ENCODE measurements around the gene ENPEP.
"Not testable (repeated sequence)": the region's sequence is repeated elsewhere in the genome, so short reads cannot be mapped to it uniquely, and the experiment has no call there.

Gene ENPEP

DNA sequence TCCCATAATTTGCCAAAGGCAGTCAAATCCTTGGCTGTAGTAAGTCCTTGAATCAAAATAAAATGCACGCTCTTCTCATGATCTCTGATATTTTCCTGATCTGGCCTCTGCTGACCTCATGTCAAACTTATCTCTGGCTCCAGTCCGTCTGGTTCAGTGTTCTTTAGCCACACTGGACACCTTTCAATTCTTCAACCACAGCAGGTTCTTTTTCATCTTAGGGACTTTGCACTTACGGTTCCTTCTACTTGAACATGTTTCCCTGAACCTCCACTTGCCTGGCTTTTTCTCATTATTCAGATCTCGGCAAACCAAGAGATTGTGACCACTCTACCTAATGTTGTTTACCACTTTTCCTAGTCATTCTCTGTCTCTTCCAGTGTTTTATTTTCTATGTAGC, 10.3 kb downstream of the ENPEP start:
- DNase-seq = no peak

DNA sequence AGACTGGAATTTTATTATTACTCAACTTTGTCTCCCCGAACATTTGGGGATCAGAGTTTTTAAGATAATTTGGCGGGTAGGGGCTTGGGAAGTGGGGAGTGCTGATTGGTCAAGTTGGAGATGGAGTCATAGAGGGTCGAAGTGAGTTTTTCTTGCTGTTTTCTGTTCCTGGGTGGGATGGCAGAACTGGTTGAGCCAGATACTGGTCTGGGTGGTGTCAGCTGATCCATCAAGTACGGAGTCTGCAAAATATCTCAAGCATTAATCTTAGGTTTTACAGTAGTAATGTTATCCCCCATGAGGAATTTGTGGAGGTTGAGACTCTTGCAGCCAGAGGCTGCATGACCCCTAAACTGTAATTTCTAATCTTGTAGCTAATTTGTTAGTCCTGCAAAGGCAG, 10.9 kb downstream of the ENPEP start:
- DNase-seq = not testable (repeated sequence)

DNA sequence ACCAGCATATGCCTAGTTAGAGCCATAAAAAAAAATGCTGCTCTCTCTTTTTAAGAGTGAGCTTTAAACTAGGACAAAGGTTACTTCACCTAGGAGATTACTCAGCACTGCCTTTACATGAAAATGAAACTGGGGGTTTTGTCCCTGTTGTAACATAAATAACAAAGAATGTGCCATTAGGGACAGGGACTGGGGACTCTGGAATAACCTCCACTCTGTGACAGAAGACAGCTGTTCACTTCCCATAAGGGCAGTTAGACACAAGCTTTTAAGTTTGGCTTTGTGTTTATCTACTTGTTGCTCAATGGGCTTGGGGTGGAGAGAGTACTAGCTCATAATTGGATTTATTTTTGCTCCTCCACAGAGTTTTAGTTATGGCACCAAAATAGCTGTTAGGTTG, 11.9 kb downstream of the ENPEP start:
- DNase-seq = no peak

DNA sequence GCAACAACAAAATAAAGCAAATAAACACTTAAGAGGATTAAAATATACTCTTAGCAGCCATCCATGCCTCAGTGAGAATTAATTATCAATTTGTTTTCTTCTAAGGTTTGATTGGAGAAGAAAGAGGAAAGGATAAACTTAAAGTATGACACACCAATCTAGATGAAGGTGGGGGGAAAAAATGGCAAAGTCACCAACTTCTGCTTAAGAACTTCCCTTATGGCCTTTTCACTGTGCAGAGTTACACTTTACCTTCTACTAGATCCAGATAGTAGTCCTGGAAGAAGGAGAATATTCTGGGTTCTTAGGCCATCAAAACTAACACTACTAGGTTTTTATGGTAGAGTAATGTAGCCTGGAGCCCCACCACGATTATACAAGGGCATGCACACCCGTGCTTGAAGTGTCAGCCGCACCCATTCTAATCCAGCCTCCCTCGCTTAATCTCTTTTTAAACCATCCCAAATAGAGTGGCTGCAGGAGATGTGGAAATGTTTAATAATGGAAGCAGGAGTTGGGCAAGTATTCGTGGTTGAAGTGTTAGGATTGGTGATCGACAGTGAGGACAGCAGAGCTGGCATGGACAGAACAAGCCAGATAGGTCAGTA, 14.1 kb downstream of the ENPEP start:
- DNase-seq = no peak

DNA sequence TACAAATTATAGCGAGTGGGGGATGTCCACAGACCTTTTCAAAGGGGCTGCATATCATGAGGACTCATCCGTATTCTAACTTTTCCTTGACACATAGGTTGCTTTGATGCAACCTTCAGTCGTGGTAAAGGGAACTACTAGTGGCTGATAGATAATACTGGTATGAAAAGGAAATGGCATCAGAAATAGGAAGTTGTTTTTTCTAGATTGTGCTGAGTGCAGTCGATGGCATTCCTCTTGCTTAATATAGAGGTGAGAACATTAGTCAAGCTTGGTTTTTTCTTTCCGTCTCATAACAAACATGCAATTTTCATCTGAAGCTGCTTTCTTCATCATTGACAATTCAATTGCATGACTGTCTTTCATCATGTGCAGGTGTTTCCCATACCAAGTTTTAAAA, 16.6 kb downstream of the ENPEP start:
- no peak for DNase-seq

DNA sequence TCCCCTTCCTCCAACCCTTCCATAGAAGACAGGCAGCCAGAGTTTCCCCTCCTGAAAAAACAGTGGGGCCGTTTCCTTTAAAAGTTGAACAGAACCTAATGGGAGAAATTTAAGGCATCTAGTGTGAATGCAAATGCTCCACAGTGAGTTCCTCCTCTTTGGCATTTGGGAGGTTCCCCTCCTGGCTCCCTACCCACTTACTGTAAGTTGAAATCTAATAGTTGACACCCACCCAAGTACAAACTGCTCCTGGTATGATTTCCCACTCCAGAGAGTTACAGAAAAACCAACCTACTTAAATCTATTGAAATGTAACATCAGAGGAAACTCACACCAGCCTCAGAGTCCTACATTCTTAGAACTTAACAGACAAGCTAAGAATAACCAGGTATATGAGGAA, 17.6 kb downstream of the ENPEP start:
- no peak for DNase-seq

DNA sequence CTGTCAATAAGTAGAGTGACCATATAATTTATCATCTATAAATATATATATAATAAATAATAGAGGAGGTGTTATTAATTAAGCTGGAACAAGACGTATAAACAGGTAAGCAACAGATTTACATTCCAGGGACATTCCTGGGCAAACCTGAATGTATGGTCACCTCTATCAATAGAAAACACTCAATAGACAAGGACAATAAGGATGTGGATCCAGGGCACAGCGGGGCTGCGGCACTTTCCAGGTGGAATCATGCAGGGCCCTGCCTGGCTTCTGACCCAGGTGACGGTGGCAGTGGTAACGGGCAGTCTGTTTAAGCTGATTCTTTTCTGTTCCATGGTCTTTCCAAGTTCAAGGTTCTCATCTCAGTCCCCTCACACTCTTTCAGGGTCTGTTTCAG, 22.5 kb downstream of the ENPEP start:
- no peak for DNase-seq

DNA sequence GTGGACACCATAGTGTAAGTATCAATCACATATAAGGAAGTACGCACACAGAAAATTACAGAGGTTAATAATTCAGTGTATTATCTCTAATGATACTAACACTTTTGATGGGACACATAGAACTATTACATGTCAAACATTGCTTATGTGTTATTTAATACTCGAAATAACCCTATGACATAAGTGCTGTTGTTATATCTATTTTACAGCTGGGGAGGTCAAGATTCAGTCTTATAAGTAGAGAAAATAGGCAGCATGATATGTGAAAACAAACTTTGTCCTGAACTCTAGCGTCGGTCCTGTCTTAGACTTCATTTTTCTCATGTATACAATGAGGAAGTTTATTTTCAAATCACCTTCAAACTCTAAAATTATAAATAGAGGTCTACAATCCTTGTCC, 23.2 kb downstream of the ENPEP start:
- DNase-seq = no peak

DNA sequence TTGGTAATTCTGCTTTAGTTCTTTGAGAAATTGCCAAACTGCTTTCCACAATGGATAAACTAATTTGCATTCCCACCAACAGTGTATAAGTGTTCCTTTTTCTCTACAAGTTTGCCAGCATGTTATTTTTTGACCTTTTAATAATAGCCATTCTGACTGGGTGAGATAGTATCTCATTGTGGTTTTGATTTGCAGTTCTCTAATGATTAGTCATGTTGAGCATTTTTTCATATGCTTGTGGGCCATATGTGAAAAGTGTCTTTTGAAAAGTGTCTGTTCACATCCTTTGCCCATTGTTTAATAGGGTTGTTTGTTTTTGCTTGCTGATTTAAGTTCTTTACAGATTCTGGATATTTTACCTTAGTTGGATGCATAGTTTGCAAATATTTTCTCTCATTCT, 25.9 kb downstream of the ENPEP start:
- DNase-seq = no peak

DNA sequence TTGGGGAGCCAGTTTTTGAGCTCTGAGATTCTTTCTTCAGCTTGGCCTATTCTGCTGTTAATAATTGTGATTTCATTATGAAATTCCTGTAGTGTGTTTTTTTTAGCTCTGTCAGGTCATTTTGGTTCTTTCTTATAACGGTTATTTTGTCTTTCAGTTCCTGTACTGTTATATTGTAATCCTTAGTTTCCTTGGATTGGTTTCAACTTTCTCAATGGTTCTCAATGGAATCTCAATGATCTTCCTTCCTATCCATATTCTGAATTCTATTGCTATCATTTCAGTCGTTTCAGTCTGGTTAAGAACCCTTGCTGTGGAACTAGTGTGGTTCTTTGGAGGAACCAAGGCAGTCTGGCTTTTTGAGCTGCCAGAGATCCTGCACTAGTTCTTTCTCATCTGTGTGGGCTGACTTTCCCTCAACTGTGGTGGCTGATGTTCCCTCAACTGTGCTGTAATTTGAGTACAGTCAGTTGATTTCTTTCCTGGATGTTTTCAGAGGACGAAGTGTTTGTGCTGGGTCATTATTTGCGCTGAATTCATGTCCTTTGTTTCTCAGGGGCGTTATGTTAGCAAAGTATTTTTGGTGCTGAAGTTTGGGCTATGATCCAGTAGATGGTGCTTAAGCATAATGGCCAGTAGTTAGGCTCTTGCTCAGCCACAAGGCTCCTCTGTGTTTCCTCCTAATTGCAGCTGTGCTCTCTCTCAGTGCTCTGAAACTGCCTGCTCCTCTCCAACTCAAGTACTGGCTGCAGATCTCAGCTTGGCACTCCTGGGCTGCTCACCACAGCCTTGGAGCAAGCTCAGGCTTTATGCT, 27.5 kb downstream of the ENPEP start:
- DNase-seq = no peak

DNA sequence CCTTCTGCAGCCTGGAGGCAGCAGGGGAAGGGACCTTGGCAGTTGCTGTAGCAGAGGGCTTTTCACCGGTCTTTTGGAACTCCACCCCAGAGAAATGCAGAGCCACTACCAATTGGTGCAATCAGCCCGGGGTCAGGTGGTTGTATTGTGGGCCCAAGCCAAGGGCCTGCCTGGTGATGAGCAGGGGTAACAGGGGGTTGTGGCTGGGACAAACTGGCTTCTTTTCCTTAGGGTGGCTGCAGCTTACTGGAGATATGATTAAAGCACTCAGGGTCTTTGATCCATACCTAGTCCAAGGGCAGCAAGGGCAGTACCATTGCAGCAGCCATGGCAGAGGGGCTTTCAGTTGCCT, 28.1 kb downstream of the ENPEP start:
- no peak for DNase-seq

DNA sequence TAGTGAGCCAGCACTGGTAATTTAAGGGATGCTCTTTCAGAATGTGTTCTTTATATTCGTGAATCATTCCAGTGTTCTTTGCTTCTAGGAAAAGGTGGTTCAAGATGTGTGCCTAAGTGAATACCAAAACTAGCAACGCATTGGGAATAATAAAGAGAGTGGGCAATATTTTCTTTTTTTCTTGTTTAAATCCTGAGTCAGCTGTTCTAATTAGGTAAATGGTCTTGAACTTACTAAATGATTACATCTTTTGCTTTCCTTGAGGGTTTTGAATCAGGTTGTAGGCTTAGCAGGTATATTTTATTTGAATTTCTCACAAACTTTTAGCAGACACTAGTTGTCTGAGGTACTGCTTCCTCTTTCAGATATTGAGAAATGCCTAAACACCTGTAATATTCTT, 29.5 kb downstream of the ENPEP start:
- DNase-seq = no peak

DNA sequence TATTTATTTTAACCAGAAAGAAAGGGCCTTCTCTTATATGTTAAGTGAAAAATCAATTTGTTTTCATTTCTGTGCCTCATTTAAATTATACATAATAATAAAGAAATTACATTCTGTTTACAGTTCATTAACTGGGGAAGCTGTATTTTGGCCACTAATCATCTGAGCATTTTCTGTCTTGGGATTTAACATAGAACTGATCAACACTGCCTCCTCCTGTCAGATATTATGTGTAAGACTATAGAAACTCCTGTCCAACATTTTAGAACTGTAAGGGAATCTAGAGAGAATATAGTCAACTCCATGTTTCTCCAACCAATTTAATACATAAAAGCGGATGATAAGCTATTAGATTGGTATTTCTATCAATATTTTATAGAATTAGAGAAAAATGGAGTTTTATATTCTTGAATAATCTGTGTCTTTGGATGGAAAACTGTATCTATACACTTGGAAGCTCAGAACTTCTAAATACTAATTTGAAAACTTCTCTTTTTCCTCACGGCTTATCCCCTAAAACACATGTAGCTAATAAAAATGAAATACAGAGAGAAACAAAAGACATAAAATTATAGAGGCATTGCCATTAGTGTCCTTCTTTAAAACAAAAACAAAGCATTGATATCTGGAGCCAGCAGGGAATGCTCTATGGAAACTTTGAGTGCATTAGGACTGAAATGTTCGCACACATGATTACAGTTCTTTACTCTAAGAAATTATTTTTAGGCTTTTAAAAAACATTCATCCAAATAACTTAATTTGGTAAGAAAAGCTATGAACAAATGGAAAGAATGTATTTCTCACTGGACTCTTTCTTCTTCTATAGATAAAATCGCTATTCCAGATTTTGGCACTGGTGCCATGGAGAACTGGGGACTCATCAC, 33.1 kb downstream of the ENPEP start:
- DNase-seq = peak; percentile 13

DNA sequence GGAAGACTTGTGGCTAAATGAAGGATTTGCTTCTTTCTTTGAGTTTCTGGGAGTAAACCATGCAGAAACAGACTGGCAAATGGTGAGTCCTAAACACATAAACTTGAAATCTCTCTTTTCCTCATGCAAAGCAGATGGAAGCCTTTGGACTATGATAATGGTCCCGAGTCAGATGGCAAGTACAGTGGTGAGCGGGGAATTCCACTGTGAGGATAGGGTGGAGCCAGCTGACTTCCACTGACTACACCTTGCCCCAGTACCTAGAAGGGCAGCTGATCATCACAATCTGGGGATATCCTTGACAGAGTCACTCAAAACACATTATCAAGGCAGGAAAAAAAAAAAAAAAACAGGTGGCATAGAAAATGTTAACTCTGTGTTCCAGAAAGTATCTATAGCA, 34.3 kb downstream of the ENPEP start:
- DNase-seq = no peak

DNA sequence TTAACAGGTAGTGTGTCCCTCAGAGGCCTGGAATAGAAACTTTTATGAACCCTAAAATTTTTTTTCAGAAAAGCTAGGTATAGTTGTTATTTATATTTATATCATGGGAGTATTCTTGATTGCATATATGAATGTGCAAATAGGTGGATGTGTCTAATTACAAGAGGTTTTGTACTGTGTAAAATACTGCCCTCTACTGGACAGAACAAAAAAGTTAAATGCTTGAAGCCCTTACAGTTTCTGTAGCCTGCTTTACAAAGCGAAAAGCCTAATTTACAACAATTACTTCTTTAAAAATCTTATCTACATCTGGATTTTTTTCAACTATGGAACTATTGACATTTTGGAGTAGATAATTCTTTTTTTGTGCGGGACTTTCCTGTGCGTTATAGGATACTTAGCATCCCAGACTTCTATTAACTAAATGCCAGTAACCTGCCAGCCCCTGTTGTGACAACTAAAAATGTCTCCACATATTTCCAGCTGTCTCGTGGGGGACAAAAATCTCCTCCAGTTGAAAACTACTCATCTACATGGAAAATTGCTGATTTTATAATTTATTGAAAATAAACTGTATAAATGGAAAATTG, 35.1 kb downstream of the ENPEP start:
- DNase-seq = peak; percentile 40

DNA sequence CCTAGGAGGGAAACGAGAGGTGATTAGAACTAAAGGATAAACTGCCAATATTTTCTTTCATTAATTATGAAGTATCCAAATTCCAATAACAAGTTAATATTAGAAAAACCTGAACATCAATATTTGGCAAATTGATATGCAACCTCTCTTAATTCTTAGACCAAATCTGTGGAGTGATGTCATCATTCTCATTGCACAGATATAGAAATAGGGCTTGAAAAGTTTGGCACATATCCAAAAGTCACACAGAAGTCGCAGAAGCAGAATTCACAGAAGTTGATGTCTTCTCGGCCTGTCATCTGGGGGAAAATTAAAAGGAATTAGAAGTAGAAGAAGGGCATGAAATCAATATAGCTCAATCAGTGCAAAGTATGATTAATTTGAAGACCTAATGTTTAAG, 36.9 kb downstream of the ENPEP start:
- no peak for DNase-seq

DNA sequence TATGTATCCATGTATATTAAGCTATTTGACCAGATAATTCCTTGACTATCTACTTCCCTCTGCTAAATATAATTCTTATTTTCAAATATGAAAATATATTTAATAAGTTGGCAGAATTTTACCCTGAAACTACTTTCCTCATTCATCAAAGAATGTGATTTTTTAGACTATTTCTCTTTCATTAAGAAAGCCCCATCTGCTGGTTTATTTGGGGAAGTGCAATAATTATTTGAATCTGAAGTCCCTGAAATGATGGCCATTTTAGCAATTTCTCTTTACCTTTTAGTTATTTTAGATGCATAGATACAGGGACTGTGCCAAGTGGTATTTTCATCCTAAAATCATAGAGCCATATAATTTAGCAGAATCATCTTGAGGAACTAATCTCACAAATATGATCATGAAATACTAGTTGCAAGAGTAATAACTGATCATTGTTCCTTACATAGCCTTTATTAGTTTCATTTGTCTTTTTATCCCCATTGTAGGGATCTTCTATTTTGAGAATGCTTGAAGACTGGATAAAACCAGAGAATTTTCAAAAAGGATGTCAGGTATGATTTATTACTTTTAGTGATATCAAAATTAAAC, 39.0 kb downstream of the ENPEP start:
- peak; percentile 29 for DNase-seq

DNA sequence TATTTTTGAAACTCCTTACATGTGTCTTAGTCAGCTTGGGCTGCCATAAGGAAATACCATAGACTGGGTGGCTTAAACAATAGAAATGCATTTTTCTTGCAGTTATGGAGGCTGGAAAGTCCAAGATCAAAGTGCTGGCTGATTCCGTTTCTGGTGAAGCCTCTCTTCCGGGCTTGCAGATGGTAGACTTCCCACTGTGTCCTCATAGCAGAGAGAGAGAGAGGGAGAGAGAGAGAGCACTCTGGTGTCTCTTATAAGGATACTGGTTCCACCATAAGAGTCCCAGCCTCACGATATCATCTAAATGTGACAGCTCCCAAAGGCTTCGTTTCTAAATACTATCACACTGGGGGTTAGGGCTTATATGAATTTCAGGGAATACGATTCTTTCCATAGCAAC, 39.7 kb downstream of the ENPEP start:
- DNase-seq = no peak

DNA sequence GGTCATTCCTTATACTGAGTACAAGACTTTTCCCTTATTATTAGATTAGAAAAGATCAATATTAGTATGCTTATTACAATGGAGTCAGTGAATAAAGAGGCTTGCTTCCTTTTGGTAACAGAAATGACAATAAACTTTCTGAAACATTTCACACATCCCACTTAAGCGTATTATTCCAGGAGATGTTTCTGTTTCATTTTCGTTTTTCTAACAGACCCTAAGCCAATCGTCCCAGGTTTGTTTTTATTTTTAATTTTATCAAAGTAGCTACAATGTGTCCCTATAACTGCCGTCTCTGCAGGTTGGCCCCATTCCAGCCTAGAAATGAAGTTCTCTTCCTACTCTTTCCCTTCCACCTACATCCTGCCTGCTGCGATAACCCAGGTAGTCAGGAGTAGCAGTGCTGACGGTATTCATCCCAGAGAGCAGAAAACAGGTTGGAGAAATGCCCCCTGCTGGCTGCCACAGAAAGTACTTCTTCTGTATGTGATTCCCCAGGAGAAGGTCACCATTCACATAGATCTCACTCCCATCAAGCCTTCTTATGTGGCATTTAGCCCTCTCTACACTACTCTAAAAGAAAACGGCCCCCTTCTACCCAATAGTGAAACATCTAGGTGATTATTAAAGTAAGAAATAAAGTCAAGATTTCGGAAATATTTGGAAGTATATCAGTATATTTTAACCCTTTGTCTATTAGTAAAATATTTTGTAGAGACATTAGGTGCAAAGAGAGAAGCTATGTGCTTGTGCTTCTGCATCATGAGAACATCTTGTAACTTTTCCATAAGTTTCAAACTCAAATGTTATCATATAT, 40.4 kb downstream of the ENPEP start:
- DNase-seq = peak; percentile 41

DNA sequence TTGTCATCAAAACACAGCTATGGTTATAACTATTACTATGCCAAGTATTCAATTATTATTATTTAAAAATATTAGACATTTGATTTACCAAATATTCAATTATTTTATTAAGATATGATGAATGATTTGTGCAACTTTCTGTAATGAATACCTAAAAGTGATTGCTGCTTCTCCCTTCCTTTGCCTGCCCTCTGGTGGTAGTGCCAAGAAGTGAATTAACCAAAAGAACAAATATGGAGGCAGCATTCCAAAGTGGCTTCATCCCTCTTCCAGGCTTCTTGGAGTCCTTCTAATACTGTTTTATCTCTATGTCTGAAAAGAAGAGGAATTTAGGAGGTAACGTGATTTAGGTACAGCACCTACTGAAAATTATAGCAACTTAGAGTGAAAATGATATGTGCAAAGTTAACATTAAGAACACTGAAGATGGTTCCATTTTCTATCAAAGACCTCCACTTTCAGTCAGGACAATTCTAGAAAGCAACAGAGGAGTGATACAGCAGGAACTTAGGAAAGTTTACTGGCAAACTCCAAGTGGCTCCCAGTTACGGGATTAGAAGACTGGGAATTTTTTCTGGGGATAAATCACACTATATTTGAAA, 43.0 kb downstream of the ENPEP start:
- DNase-seq = no peak

DNA sequence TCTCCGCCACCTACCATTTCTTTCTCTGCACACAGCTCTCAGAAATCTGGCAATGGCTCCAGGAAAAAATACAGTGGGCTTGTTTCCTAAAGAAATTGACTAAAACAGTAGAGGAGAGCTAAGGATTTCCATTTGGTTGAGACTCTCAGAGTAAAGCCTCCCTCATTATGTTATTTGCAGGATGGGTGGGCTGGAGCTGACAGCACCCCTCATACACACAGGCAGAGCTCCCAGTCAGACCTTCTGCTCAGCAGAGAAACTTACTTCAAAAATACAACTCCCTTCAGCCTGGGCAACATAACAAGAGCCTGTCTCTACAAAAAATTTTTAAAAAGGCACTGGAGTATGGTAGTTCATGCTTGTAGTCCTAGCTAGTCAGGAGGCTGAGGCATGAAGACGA, 44.9 kb downstream of the ENPEP start:
- no peak for DNase-seq

DNA sequence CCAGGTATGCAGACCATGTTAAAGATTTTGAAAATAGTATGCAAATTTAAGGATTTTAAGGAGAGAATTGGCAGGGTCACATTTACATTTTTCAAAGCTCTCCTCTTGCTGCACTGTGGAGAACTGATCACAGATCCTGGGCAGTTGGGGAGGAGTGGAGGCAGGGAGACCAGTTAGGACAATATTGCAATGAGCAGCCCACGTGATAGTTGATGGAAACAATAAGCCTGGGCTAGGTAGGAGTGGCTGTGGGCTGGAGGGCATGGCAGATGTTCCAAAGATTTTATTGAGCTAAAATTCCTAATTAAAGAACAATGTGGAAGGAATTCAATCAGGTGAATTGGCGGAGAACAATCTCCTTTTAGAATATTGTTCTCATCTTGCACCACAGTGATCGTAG, 50.6 kb downstream of the ENPEP start:
- DNase-seq = no peak
